HepG2 (cell line): ENCODE measurements around the gene OSBPL3. TPM values are rescaled to one million over a fixed set of nuclear protein-coding genes. Genes with fewer than 3 reads are reported as not detected.

Experiments used
- AHR ChIP-seq: IDR thresholded peaks from 2 replicates; pipeline ENCODE4 v1.6.1; 2018; ENCODE audit warnings: missing genetic modification reagents, missing compliant biosample characterization
- BHLHE40 ChIP-seq: IDR thresholded peaks from 2 replicates; pipeline ENCODE4 v1.6.1; 2011; ENCODE audit warnings: low read length, improper control_type of control experiment
- CBX5 ChIP-seq: sonication (generic); formaldehyde crosslinking; IDR thresholded peaks from 2 replicates; pipeline ENCODE4 v1.4.0; 2020; ENCODE audit warnings: missing genetic modification reagents, borderline replicate concordance
- ELF3 ChIP-seq: IDR thresholded peaks from 2 replicates; pipeline ENCODE4 v1.6.1; 2016; ENCODE audit warnings: missing genetic modification reagents, missing compliant biosample characterization
- ETV6 ChIP-seq: sonication (generic); formaldehyde crosslinking; conservative IDR thresholded peaks from 2 replicates; pipeline ENCODE4 v1.4.0; 2020; ENCODE audit warnings: missing genetic modification reagents
- GFI1 ChIP-seq: sonication (generic); formaldehyde crosslinking; IDR thresholded peaks from 2 replicates; pipeline ENCODE4 v1.5.0; 2020; ENCODE audit warnings: missing genetic modification reagents, mild to moderate bottlenecking, borderline replicate concordance
- SAP130 ChIP-seq: IDR thresholded peaks from 2 replicates; pipeline ENCODE4 v1.6.1; 2016; ENCODE audit warnings: low read depth
- TAF1 ChIP-seq: sonication (generic); formaldehyde crosslinking; IDR thresholded peaks from 2 replicates; pipeline ENCODE4 v1.4.0; 2020; ENCODE audit warnings: missing genetic modification reagents
- TBX2 ChIP-seq: sonication (generic); formaldehyde crosslinking; IDR thresholded peaks from 2 replicates; pipeline ENCODE4 v1.5.0; 2020; ENCODE audit warnings: missing genetic modification reagents, mild to moderate bottlenecking, borderline replicate concordance
- ZBTB40 ChIP-seq, 2 experiments: fragments of 450-650 bp in 1 of 2; sonication (generic) in 1 of 2; formaldehyde crosslinking in 1 of 2; IDR thresholded peaks; 2 replicates each; pipeline versions ENCODE4 v1.6.1 to v1.8.0; 2016 to 2022; ENCODE audit warnings: antibody characterized with exemption in 1 of 2, mild to moderate bottlenecking in 1 of 2, missing genetic modification reagents in 1 of 2
- ZFP90 ChIP-seq: sonication (generic); formaldehyde crosslinking; IDR thresholded peaks from 2 replicates; pipeline ENCODE4 v1.8.0; 2022; ENCODE audit warnings: missing genetic modification reagents, mild to moderate bottlenecking, inconsistent platforms, borderline replicate concordance
- ZNF225 ChIP-seq: sonication (generic); formaldehyde crosslinking; IDR thresholded peaks from 2 replicates; pipeline ENCODE4 v1.4.0; 2020; ENCODE audit warnings: mild to moderate bottlenecking, missing genetic modification reagents
- ZNF354B ChIP-seq: sonication (generic); formaldehyde crosslinking; IDR thresholded peaks from 2 replicates; pipeline ENCODE4 v1.8.0; 2022; ENCODE audit warnings: mild to moderate bottlenecking, missing genetic modification reagents
- ZZZ3 ChIP-seq: sonication (generic); formaldehyde crosslinking; IDR thresholded peaks from 2 replicates; pipeline ENCODE4 v1.4.0; 2020; ENCODE audit warnings: missing genetic modification reagents, mild to moderate bottlenecking, borderline replicate concordance
- polyA plus RNA-seq, 8 experiments: library from polyadenylated mRNA; depleted of rRNA in 3 of 8; stranded (reverse) in 7 of 8; unstranded in 1 of 8; fragments of >200 nt; fragmentation: Illumina TruSeq in 4 of 8; extraction: Trizol in 4 of 8; gene quantifications; 2 replicates each; pipeline versions ENCODE4 v1.2.1 to v1.2.3, GENCODE V29; 2011 to 2016; ENCODE audit warnings: low read depth in 4 of 8, missing spikeins in 1 of 8, mixed read lengths in 1 of 8; ENCODE audit not compliant: insufficient read depth in 1 of 8
- total RNA-seq, 5 experiments: library from RNA; depleted of rRNA; stranded (reverse); fragments of >200 nt; fragmentation: Illumina TruSeq; extraction: Trizol; gene quantifications; 2 replicates each; pipeline ENCODE4 v1.2.3, GENCODE V29; 2016; ENCODE audit warnings: low read depth in 1 of 5
- TF ChIP-seq, protein P1 (sequence below): sonication (generic); formaldehyde crosslinking; IDR thresholded peaks from 2 replicates; pipeline ENCODE4 v1.4.0; 2020; ENCODE audit warnings: mild to moderate bottlenecking, missing genetic modification reagents

Gene OSBPL3
- total and polyA plus RNA-seq, 2 of the 13 experiments (the other 11 are each of a cell fraction or from before 2014, with no cell fraction given), result 8.8 to 28.9 TPM

DNA sequence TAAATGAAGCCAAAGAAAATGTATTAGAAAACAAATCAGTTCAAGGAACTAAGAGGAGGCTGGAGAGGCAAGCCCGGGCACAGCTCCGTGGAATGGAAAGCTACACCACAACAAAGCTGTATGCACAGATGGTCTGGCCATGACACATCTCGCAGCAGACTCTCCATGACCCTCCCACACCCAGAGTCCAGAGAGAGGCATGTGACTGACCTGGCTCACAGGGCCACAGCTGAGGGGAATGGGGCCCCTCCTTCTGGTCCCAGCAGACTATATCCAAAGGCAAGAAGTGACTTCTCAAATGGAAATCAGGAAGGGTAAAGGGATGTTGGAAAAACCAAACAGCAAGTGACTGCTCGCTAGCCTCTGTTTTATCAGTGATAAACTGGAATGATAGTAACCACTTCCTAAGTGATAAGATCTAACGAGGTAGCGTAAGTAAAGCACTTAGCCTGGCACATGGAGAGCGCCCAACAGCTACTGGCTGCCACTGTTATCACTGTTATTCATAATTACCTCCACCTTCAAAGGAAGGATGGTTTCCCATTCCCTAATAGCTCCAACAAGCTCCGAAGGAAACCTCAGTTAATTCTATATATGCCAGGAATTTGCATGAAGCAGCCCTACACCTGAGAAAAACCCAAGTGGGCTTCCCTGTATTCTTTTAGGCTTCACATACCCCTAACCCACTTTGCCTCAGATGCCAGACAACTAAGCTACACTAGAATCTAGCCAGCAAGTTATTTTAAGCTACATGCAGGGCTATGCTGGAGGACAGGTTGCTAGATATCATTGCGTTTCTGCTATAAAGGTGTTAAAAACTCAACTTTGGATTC is 8.4 kb downstream of the OSBPL3 start (continued):
- TF ChIP-seq SAP130 (CRISPR knock-in tag), result peak; percentile 56
- TF ChIP-seq BHLHE40, result peak; percentile 67
- TF ChIP-seq ZZZ3, result no peak
- TF ChIP-seq CBX5 (CRISPR knock-in tag), result 0 out of 2 replicates have a peak, but pooled peaks have one; percentile 31
- TF ChIP-seq TBX2 (CRISPR knock-in tag), result peak; percentile 13; the same call in 1 of the 2 replicates
- TF ChIP-seq ETV6, result no peak
- TF ChIP-seq ZNF354B, result no peak
- TF ChIP-seq TAF1, result 0 out of 2 replicates have a peak, but pooled peaks have one; percentile 20
- no peak for TF ChIP-seq ZNF225 (CRISPR knock-in tag)
- TF ChIP-seq, protein P1, sequence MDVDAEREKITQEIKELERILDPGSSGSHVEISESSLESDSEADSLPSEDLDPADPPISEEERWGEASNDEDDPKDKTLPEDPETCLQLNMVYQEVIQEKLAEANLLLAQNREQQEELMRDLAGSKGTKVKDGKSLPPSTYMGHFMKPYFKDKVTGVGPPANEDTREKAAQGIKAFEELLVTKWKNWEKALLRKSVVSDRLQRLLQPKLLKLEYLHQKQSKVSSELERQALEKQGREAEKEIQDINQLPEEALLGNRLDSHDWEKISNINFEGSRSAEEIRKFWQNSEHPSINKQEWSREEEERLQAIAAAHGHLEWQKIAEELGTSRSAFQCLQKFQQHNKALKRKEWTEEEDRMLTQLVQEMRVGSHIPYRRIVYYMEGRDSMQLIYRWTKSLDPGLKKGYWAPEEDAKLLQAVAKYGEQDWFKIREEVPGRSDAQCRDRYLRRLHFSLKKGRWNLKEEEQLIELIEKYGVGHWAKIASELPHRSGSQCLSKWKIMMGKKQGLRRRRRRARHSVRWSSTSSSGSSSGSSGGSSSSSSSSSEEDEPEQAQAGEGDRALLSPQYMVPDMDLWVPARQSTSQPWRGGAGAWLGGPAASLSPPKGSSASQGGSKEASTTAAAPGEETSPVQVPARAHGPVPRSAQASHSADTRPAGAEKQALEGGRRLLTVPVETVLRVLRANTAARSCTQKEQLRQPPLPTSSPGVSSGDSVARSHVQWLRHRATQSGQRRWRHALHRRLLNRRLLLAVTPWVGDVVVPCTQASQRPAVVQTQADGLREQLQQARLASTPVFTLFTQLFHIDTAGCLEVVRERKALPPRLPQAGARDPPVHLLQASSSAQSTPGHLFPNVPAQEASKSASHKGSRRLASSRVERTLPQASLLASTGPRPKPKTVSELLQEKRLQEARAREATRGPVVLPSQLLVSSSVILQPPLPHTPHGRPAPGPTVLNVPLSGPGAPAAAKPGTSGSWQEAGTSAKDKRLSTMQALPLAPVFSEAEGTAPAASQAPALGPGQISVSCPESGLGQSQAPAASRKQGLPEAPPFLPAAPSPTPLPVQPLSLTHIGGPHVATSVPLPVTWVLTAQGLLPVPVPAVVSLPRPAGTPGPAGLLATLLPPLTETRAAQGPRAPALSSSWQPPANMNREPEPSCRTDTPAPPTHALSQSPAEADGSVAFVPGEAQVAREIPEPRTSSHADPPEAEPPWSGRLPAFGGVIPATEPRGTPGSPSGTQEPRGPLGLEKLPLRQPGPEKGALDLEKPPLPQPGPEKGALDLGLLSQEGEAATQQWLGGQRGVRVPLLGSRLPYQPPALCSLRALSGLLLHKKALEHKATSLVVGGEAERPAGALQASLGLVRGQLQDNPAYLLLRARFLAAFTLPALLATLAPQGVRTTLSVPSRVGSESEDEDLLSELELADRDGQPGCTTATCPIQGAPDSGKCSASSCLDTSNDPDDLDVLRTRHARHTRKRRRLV (CRISPR knock-in tag), result no peak
- TF ChIP-seq ZBTB40 (IDR thresholded peaks at IDR 0.05), result no peak
- no peak for TF ChIP-seq ZBTB40 (CRISPR knock-in tag; IDR thresholded peaks at IDR 0.05)
- TF ChIP-seq GFI1 (CRISPR knock-in tag), result 0 out of 2 replicates have a peak, but pooled peaks have one; percentile 48
- 0 out of 2 replicates have a peak, but pooled peaks have one; percentile 19 for TF ChIP-seq ELF3 (CRISPR knock-in tag)
- no peak for TF ChIP-seq ZFP90 (CRISPR knock-in tag)
- TF ChIP-seq AHR (CRISPR knock-in tag), result no peak
